ENCODE data around the gene BMF. TPM values are rescaled to one million over a fixed set of nuclear protein-coding genes. Genes with fewer than 3 reads are reported as not detected.

The BMF gene
- total and polyA plus RNA-seq, 12 donors, result 1.3 to 12.8 (median 7.1) TPM

- Histone ChIP-seq H3K9me3 (replicated peaks in 1 of 3) (no peaks in the 10 kb centered on the region), H3K27ac (peak overlapping the region in 4 of 5 donors; percentile 48 to 77 (median 66)), H3K36me3 (replicated peaks in 1 of 2) (no peaks in the 10 kb centered on the region), H3K27me3 (no peaks in the 10 kb centered on the region), H3K4me3 (no peak overlapping the region), H3K4me1 (replicated peaks in 1 of 2) (peaks cover 40 to 88% of the 10 kb centered on the region in 2 donors)
- peak; percentile 82 to 94 (median 87) for DNase-seq
- WGBS, 4 donors, result 15 to 29% (median 21%) methylated on average over 10 to 29 of the region's 29 CpGs
- intact Hi-C loops (cut with DNase I), result loop anchor here in 1 of 2 donors (5.0 kb wide), 1 partner anchor 51 kb away; no protein-coding TSS in a partner anchor
- peak in 1 of 2 donors; percentile 45 for TF ChIP-seq POLR2A (IDR thresholded peaks at IDR 0.05)
- TF ChIP-seq CTCF (IDR thresholded peaks at IDR 0.05), result no peak
Observed at GRCh38 chr15:40102897-40103858, 5.5 kb downstream of the BMF start.

- intact Hi-C loops (cut with DNase I), result loop anchor here in 1 of 2 donors (5.0 kb wide), 1 partner anchor 49 kb away; no protein-coding TSS in a partner anchor
- no peaks in the 10 kb centered on the region for H3K27me3 ChIP-seq
- WGBS, 4 donors, result 73 to 80% (median 76%) methylated on average over 5 to 6 of the region's 6 CpGs
- no peaks in the 10 kb centered on the region for H3K9me3 ChIP-seq (replicated peaks in 1 of 3)
- H3K4me3 ChIP-seq, result no peak overlapping the region
- no peaks in the 10 kb centered on the region for H3K36me3 ChIP-seq (replicated peaks in 1 of 2)
- H3K27ac ChIP-seq, result peak overlapping the region in 2 of 5 donors; percentile 44 to 70
- peaks cover 48 to 96% of the 10 kb centered on the region in 2 donors for H3K4me1 ChIP-seq (replicated peaks in 1 of 2)
- no peak for DNase-seq
- TF ChIP-seq POLR2A (IDR thresholded peaks at IDR 0.05) (no peak), CTCF (IDR thresholded peaks at IDR 0.05) (no peak)
Observed at GRCh38 chr15:40100947-40101905, 7.5 kb downstream of the BMF start.

- no peak for TF ChIP-seq CTCF (IDR thresholded peaks at IDR 0.05)
- no peak for TF ChIP-seq POLR2A (IDR thresholded peaks at IDR 0.05)
- intact Hi-C loops (cut with DNase I), result loop anchor here in 1 of 2 donors (5.0 kb wide), 1 partner anchor 48 kb away; no protein-coding TSS in a partner anchor
- Histone ChIP-seq H3K4me3 (no peak overlapping the region), H3K4me1 (replicated peaks in 1 of 2) (peaks cover 48 to 97% of the 10 kb centered on the region in 2 donors), H3K27ac (peak overlapping the region in 2 of 5 donors; percentile 26 to 37), H3K9me3 (replicated peaks in 1 of 3) (no peaks in the 10 kb centered on the region), H3K36me3 (replicated peaks in 1 of 2) (no peaks in the 10 kb centered on the region), H3K27me3 (no peaks in the 10 kb centered on the region)
- no peak for DNase-seq
- WGBS, 4 donors, result 83 to 87% (median 85%) methylated on average over 11 to 13 of the region's 13 CpGs
Observed at GRCh38 chr15:40100123-40100946, 8.3 kb downstream of the BMF start.
